GM18909 (cell line): ENCODE results near the gene ABCA13.

ENCODE experiments used
- ATAC-seq: cut with Tn5 transposase; IDR thresholded peaks from one replicate; pipeline ENCODE4 v1.9.1; 2021; ENCODE audit warnings: mild to moderate bottlenecking; ENCODE audit not compliant: unreplicated experiment, poor library complexity

ABCA13 gene

DNA sequence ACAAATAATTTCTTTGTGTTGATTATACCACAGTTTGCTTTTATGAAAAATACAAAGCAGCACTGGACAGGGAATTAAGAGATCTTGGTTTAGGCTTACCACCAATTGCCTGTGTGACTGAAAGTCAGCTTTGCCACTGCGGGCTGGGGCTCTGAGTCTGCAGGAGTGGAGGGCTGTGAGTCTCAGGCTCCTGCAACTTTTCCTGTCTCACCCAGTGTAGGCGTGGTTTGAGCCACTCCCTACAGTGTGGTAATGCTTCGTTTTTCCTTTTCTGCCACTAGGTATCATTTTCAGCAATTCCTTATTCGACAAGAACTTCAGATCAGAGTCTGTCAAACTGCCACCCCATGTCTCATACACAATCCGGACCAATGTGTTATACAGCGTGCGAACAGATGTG is 180.6 kb downstream of the ABCA13 start:
- no peak for ATAC-seq

DNA sequence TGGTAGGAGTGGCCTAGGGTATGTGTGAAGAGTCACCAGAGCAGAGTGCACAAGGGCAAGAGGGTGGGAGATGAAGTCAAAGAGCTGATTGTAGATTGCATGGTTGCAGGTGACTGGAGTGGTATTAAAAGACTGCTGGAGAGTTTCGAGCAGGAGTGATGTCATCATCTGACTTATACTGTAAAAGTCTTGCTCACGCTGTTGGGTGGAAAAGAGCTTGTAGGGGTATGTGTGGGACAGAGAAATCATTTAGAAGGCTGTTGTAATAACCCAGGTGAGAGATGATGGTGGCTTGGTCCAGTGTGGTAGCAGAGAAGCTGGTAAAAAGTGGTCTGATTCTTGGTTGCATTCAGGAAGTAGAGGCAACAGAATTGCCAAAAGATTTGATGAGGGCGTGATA is 184.1 kb downstream of the ABCA13 start:
- ATAC-seq: no peak

DNA sequence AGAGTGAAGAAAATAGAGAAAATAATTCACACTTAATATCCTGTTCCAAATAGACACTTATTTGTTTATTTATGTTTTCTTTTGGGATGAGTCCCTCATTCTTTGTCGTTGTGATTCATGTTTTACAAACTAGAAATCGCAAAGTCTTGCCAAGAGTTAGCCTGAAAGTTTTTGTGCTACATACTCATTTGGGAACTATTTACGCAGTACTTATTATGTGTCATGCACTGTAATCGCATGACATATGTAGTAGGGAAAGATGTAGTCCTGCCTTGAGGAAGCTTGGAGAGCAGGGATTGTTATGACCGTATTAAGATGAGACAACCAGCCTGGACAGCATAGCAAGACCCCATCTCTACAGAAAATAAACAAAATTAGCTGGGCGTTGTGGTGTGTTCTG is 189.3 kb downstream of the ABCA13 start:
- no peak for ATAC-seq

DNA sequence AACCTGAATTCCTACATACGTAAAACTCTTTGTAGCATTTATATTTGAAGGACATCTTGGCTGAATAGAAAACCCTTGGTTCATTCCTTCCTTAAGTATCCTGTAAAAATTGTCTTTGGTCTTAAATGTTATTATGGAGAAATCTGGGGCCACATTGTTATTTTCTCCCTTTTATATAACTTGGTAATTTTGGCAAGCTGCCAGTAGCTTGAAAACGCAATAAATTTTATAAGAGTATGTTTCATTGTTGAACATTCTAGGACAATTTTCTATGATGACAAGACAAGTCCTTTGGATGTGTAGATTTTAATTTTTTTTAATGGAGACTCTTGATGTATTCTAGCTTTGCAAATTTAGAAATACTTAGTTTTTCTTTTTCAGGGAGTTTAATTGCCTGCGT is 191.9 kb downstream of the ABCA13 start:
- ATAC-seq: no peak

DNA sequence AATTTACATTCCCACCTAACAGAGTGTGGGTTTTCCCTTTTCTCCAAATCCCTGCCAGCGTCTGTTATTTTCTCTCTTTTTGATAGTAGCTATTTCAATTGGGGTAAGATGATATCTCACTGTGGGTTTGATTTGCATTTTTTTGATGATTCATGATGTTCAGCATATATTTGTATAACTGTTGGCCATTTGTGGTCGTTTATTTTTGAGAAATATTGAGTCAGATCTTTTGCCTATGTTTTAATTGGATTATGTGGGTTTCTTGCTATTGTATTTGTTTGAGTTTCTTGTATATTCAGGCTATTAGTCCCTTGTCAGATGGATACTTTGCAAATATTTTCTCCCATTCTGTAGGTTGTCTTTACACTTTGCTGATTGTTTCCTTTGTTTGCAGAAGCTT is 193.8 kb downstream of the ABCA13 start:
- ATAC-seq: no peak

GRCh38 chr7:48366096-48366495 is 194.8 kb downstream of the ABCA13 start:
- no peak for ATAC-seq

DNA sequence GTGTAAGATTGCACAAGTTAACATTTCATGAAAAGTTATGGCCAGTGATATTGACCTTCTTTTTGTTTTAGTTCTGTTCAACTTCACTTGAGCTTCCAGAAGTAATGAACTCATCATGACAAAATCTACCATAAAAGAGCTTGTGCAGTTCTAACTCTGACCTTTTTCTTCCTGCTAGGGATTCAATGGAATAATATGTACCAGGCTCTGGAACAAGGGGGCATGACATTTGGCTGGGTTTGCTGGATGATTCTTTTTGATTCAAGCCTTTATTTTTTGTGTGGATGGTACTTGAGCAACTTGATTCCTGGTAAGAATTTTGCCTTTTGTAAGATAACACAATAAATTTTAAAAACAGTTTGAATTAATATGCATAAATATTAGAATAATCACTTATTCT is 205.0 kb downstream of the ABCA13 start:
- no peak for ATAC-seq

DNA sequence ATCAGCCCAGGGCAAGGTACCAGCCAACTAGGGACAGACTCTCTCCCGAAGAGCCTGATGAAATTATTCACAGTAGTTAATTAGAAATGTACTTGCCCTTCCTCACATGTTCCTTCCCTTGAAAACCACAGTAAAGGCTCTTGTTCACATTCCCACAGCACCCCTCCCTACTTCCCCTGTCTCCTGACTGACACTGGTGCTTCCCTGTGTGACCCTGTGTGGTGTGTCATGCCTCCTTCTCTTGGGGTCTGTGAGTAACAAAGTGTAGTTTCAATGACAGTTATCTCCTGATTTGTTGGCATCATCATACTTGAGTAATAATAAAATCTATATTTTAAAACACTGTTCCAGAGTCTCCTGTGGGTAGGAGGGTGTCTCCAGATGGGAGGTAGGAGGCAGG is 209.7 kb downstream of the ABCA13 start:
- ATAC-seq: no peak

GRCh38 chr7:48381571-48381970 is 210.3 kb downstream of the ABCA13 start:
- no peak for ATAC-seq

GRCh38 chr7:48384180-48384752 is 213.0 kb downstream of the ABCA13 start:
- ATAC-seq: no peak

DNA sequence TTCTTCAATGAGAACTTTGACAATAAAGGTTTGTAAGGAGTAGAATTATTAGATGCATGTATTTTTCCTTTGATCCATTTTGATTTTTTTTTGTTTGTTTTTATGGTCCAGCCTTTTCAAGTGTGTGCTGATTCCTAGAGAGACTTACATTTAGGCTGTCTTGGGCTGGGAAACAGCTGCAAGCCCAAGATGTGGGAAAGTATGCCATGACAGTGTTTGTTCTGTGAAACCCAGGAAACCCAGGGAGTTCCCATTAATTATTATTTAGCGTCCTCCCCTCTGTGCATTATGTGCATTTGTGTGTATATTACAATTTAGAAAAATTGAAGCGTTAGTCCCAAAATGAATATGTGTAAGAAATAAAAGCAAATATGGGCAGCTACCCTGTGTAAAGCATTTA is 216.7 kb downstream of the ABCA13 start:
- no peak for ATAC-seq

DNA sequence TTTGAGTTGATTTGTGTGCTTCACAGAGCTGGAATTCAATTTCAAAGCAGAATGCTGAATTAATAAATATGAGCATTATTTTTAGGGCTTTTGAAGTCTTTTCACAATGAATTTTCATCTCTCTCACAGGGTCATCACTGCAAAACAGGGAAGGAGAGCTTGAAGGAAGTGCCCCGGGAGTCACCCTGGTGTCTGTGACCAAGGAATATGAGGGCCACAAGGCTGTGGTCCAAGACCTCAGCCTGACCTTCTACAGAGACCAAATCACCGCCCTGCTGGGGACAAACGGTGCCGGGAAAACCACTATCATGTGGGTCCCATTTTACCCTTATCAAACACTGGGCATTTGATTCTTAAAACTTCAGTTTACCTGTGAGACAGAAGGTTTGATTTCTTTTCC is 217.7 kb downstream of the ABCA13 start:
- no peak for ATAC-seq

DNA sequence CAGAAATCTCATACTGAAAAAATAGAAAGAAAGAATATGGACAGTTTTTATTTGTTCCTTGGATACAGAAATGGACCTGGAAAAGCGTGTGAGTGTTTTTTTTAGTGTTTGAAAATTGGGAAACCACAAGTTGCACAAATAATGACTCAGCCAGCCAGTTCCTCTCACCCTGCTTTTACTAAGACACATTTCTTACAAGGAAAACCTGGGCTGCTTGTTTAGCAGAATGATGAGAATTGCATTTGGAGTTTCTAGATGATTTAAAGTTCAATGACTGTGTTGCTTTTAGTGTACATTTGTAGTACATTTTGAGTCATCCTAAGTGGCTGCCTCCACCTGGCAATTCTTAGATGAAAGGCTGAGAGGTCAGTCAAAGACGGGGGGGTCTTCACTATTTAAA is 218.7 kb downstream of the ABCA13 start:
- ATAC-seq: no peak

GRCh38 chr7:48390388-48391327 is 219.4 kb downstream of the ABCA13 start:
- no peak for ATAC-seq

- ATAC-seq: no peak
These were observed 226.9 kb downstream of the ABCA13 start for GRCh38 chr7:48398191-48398590.

GRCh38 chr7:48402721-48403120 is 231.5 kb downstream of the ABCA13 start:
- no peak for ATAC-seq

DNA sequence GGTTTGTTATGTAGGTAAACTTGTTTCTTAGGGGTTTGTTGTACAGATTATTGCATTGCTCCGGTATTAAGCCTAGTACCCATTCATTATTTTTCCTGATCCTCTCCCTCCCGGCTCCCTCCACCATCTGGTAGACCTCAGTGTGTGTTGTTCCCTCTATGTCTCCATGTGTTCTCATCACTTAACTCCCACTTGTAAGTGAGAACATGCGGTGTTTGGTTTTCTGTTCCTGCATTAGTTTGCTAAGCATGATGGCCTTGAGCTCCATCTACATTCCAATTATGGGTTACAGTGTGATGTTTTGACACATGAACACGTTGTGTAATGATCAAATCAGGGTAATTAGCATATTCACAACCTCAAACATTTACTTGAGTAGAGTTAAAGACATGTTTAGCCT is 237.5 kb downstream of the ABCA13 start:
- no peak for ATAC-seq

DNA sequence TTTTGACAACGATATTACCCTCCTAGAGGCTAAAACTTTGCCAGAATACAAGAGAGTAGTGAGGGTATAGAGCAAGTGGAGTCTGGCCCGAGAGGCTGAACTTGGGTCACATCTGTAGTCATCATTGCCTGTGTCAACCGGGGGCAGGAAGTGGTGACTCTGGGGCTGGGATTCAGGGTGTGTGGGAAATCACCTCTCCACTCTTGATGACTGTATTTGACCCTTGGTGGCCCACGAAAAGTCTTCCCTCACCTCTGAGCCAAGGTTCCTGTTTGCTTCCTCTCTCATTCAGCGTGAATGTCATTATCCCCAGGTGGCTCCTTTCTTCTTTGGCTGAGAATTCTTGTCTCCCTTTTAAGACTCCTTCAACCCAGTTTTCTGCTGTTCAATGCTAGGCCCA is 240.4 kb downstream of the ABCA13 start:
- peak; percentile 68 for ATAC-seq

DNA sequence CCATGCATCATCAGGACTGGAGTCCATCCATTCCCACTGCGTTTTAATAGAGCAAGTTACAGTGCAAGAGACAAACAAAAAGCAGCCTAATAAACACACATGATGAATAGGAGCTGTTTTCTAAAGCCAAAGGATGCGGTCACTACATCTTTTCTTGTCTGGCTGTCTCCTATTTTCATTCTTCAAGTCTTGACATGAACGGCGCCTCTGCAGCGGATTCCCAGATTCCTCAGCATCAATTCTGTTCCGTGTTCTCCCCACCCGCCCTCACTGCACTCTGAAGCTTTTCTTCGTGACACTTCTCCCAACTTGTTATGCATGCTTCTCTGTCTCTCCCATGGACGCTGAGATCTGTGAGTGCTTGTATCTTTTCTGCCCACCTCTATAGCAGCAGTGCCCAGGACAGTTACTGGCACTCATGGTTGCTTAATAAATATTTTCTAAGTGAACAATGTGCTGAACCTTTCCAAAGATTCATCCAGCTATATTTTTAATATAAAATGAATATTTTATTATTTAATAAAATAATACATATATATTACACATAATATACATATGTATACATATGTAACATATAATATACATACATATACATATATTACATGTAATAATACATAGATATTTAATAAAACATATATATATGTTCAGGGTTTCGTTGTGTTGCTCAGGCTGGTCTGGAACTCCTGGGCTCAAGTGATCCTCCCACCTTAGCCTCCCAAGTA is 242.9 kb downstream of the ABCA13 start:
- no peak for ATAC-seq

- ATAC-seq: no peak
These were observed 245.2 kb downstream of the ABCA13 start for GRCh38 chr7:48416327-48416908.

GRCh38 chr7:48419401-48419800 is 248.1 kb downstream of the ABCA13 start:
- no peak for ATAC-seq
